AG04449 (cell line): ENCODE measurements around the gene PPT1.

ENCODE experiments used
- CTCF ChIA-PET: fragments of 350-600 bp; formaldehyde crosslinking; extraction: SDS; loops from one replicate; lab custom pipeline; 2021; ENCODE audit warnings: antibody characterized with exemption; lab: Yijun Ruan, JAX
- POLR2A ChIA-PET: fragments of 400-600, 350-600 bp; formaldehyde crosslinking; extraction: SDS; loops from one replicate; lab custom pipeline; 2020; ENCODE audit warnings: antibody characterized with exemption, inconsistent platforms; lab: Yijun Ruan, JAX
- DNase-seq: peaks from one replicate; pipeline ENCODE4 v3.0.0-alpha.2; 2010; ENCODE audit warnings: low read depth, low spot score
- H3K4me3 ChIP-seq: 2 replicates; pipeline ENCODE4 v1.5.1; 2011; ENCODE audit warnings: low read depth, mild to moderate bottlenecking, control low read depth, low read length
- TF ChIP-seq, protein P1 (sequence below): IDR thresholded peaks from one replicate; pipeline ENCODE4 v1.5.1; 2011; ENCODE audit warnings: mild to moderate bottlenecking, moderate library complexity, low read length, control low read depth, inconsistent platforms; ENCODE audit not compliant: insufficient read depth; ENCODE audit errors: missing control alignments

PPT1 gene

DNA sequence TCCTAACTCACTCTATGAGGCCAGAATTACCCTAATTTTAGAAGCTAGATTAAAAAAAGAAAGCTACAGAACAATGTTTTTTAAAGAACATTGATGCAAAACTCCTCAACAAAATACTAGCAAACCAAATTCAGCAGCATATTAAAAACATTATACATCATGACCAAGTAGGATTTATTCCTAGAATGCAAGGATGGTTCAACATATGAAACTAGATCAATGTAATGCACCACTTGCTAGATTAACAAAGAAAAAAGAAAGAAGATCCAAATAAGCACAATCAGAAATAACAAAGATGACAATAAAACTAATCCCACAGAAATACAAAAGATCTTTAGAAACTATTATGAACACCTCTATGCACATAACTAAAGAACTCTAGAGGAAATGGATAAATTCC, 13.3 kb upstream of the PPT1 start:
- ChIA-PET POLR2A (no interaction called here), CTCF (interaction anchor here (2.1 kb wide), 1 partner anchor 34 kb away, joined by 5 read pairs; no protein-coding TSS in a partner anchor)
- TF ChIP-seq, protein P1, sequence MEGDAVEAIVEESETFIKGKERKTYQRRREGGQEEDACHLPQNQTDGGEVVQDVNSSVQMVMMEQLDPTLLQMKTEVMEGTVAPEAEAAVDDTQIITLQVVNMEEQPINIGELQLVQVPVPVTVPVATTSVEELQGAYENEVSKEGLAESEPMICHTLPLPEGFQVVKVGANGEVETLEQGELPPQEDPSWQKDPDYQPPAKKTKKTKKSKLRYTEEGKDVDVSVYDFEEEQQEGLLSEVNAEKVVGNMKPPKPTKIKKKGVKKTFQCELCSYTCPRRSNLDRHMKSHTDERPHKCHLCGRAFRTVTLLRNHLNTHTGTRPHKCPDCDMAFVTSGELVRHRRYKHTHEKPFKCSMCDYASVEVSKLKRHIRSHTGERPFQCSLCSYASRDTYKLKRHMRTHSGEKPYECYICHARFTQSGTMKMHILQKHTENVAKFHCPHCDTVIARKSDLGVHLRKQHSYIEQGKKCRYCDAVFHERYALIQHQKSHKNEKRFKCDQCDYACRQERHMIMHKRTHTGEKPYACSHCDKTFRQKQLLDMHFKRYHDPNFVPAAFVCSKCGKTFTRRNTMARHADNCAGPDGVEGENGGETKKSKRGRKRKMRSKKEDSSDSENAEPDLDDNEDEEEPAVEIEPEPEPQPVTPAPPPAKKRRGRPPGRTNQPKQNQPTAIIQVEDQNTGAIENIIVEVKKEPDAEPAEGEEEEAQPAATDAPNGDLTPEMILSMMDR, result no peak
- DNase-seq, result no peak
- H3K4me3 ChIP-seq, result no peak overlapping the region

DNA sequence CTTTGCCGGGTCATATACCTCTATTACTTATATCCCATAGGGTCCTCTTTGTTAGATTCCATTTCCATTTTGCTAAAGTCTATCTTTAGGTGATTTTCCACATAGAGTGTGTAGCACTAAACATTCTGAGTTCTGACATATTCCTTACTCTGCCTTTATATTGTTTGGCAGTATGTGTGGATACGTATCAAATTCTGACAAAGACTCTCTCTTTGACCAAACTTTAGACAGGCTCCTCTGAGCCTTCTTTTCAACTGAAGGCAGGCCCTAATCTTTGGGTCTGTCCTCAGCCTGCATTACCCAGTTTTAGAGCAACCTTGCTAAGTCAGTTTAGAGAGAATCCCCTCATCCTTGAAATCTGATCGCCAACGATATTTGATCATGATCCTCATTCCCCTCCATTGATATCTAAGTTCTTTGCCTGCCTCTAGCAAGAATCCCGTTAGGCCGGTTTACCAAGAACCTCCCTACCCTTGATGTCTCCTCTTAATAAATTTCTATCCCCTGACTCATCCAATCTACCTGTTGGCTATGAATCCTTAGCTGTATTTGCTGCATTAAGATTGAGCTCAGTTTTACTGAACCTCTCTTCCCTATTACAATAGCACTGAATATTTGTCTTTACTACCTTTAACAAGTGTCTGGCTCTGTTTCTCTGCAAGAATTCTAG, 10.4 kb upstream of the PPT1 start:
- H3K4me3 ChIP-seq, result no peak overlapping the region
- TF ChIP-seq, protein P1, result no peak
- ChIA-PET CTCF (interaction anchor here (1.0 kb wide), 1 partner anchor 231 kb away, joined by 5 read pairs; no protein-coding TSS in a partner anchor), POLR2A (no interaction called here)
- no peak for DNase-seq

DNA sequence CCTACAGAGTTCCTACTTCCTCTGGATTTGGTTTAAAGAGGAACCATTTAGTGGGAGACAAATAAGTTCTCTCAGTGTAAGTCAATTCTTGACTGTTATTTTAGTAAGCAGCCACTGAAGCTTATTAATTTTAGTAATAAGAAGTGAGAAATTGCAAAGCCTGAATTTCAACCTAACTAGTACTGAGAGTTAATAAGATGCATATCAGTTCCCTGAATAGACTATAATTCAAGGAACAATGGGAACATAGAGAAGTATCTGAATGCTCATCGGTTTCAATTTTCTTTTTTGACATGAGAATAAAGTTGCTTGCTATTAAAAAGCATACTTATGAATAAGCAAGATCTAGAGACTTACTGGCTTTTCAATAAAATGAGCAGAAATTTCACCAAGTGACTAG, 8.0 kb upstream of the PPT1 start:
- TF ChIP-seq, protein P1, result no peak
- no peak overlapping the region for H3K4me3 ChIP-seq
- CTCF ChIA-PET, result interaction anchor here (1.2 to 2.9 kb wide), 3 partner anchors 13 to 48 kb away, joined by 3 to 15 read pairs (median 4); no protein-coding TSS in a partner anchor
- POLR2A ChIA-PET, result no interaction called here
- DNase-seq, result no peak

DNA sequence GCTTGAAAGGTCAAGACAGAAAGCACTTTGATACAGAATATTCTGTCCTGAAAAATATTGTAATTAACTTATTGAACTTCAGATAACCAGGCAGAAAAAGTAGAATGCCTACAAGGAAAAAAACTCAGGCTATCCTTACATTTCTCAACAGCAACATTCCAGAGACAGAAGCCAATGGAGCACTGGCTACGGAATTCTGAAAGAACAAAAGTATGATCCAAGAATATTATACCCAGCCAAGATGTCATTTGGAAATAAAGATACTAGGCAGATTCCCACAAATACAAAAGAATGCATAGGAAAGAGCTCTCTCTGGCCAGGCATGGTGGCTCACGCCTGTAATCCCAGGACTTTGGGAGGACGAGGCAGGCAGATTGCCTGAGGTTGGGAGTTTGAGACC, 5.8 kb upstream of the PPT1 start:
- TF ChIP-seq, protein P1, result no peak
- ChIA-PET POLR2A (no interaction called here), CTCF (interaction anchor here (1.9 to 2.9 kb wide), 2 partner anchors 41 to 236 kb away, joined by 7 to 15 read pairs; no protein-coding TSS in a partner anchor)
- DNase-seq, result no peak
- no peak overlapping the region for H3K4me3 ChIP-seq

DNA sequence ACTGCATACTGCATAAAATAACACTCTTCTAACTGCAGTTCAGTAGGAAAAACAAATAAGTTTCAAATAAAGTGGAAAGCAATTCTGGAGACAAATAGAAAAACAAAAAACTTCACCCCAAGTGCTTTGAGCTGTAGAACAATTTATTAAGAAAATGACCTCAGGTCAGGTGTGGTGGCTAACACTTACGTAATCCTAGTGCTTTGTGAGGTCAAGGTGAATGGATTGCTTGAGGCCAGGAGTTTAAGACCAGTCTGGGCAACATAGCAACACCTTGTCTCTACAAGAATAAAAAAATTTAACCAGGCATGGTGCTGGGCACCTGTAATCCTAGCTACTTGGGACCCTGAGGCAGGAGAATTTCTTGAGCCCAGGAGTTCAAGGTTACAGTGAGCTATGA, 5.0 kb upstream of the PPT1 start:
- H3K4me3 ChIP-seq, result no peak overlapping the region
- no peak for DNase-seq
- CTCF ChIA-PET, result interaction anchor here (1.9 kb wide), 1 partner anchor 237 kb away, joined by 7 read pairs; no protein-coding TSS in a partner anchor
- POLR2A ChIA-PET, result no interaction called here
- TF ChIP-seq, protein P1, result no peak

DNA sequence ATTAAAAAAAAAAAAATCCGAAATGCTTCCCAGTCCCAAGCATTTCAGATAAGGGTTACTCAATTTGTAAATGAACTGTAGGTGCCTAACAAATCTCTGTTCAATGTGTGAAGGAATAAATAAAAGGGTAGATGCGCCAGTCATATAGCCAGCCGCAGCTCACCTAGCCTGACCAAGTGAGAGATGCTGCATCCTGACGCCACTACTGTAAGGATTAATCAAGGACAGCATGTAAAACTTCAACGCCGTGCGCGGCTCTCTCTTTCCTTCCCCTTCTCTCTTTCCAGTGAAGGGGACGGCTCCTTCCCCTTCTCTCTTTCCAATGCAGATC, 441 bp downstream of the PPT1 start:
- DNase-seq, result no peak
- ChIA-PET POLR2A (interaction anchor here (0.7 kb wide), 1 partner anchor 38 kb away, joined by 4 read pairs; no protein-coding TSS in a partner anchor), CTCF (interaction anchor here (0.9 to 2.7 kb wide), 6 partner anchors 12 to 242 kb away, joined by 3 to 7 read pairs (median 3); no protein-coding TSS in a partner anchor)
- TF ChIP-seq, protein P1, result no peak
- peak overlapping the region; percentile 77 for H3K4me3 ChIP-seq
